ENCODE results near the gene NTHL1. TPM values are rescaled to one million over a fixed set of nuclear protein-coding genes. Genes with fewer than 3 reads are reported as not detected.

NTHL1 gene
- total and polyA plus RNA-seq, 2 of the 4 experiments (the other 2 are of a cell fraction) = 22.8 to 28.0 TPM

DNA sequence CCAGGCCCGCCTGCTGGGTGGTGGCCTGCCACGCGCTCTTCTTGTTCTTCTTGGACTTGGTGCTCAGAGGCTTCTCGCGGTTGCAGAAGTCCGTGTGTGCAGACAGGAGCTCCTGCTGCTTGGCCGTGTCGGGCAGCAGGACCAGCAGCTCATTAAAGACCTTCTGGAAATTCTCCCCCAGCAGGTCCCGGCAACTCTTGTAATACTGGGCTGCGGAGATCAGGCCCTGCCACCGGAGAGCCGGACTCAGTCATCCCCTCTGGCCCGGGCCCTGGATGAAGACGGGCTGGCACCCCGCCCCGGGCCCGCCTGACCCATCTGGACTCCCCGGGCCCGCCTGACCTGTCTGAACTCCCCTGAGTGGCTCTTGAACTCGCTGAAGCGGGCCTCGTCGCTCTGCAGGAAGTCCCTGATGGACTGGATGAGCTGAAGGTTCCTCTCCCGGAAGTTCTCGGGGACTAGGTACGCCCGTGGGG is 49.2 kb downstream of the NTHL1 start:
- in situ Hi-C loops (cut with MboI; ENCODE audit: low sequenced_read_pairs) (no loop called here), dilution Hi-C loops (cut with HindIII; ENCODE audit: low sequenced_read_pairs, unreplicated experiment) (no loop called here), intact Hi-C loops (cut with micrococcal nuclease) (no loop called here)
- Histone ChIP-seq H2BK5ac (ENCODE audit: low read depth, low read length, poor library complexity, severe bottlenecking) (peak overlapping the region; percentile 96), H2BK15ac (ENCODE audit: low read depth, low read length) (no peak overlapping the region), H2AK5ac (ENCODE audit: low read depth, low read length) (peak overlapping the region; percentile 85; the same call in 1 of the 2 replicates), H2BK120ac (ENCODE audit: low read depth, low read length) (peak overlapping the region; percentile 76), H3K14ac (replicated peaks; ENCODE audit: low read depth, low read length) (no peak overlapping the region; the same call in 1 of the 2 replicates), H2BK20ac (ENCODE audit: low read depth, low read length) (no peak overlapping the region), H4K5ac (ENCODE audit: low read depth, low read length) (no peak overlapping the region; the same call in 1 of the 2 replicates), H3K18ac (ENCODE audit: low read depth, low read length) (no peak overlapping the region), H3K27me3 (ENCODE audit: control insufficient read depth, insufficient read depth, low read length) (no peaks in the 10 kb centered on the region), H3K36me3 (ENCODE audit: control insufficient read depth, insufficient read depth, low read length) (peaks cover 52% of the 10 kb centered on the region), H3K27ac (ENCODE audit: insufficient read depth, low read length) (peak overlapping the region; percentile 88; the same call in 1 of the 2 replicates), H3K4me2 (ENCODE audit: low read depth, low read length) (no peak overlapping the region), H4K20me1 (ENCODE audit: insufficient read depth, low read length) (peaks cover 33% of the 10 kb centered on the region), H3K79me1 (ENCODE audit: low read depth in 1 of 2, low read length in 2 of 2) (peaks cover 5 to 55% of the 10 kb centered on the region in 2 experiments), H4K91ac (ENCODE audit: insufficient read depth, low read depth, low read length) (no peak overlapping the region), H2AK9ac (replicated peaks; ENCODE audit: low read depth, low read length, poor library complexity) (no peak overlapping the region), H3K56ac (ENCODE audit: extremely low read depth, insufficient read depth, low read length) (no peak overlapping the region), H3K4me1 (ENCODE audit: control insufficient read depth, insufficient read depth, low read length) (peaks cover 20% of the 10 kb centered on the region), H3K4me3 (ENCODE audit: insufficient read depth, low read depth, low read length) (no peak overlapping the region), H3K23ac (ENCODE audit: low read depth, low read length) (no peak overlapping the region), H3K9ac (ENCODE audit: low read depth, low read length) (no peak overlapping the region), H3K9me1 (ENCODE audit: insufficient read depth, low read length) (peaks cover 26% of the 10 kb centered on the region), H3K9me3 (ENCODE audit: control insufficient read depth, insufficient read depth, low read length) (no peaks in the 10 kb centered on the region), H3K4ac (ENCODE audit: low read depth, low read length) (peak overlapping the region; percentile 85), H2AFZ (replicated peaks; ENCODE audit: low read length, poor library complexity) (no peak overlapping the region), H4K8ac (ENCODE audit: low read depth in 2 of 2, low read length in 2 of 2) (no peak overlapping the region)
- WGBS, 2 experiments (ENCODE audit: extremely low coverage in 2 of 2, insufficient read length in 1 of 2) = 96% methylated on average over 22 of the region's 27 CpGs; no CpG with 5 or more reads in 1 of the 2 experiments
- no TSS peak for BruUV-seq (replicated peaks)
- DNase-seq = no peak
- POLR2A ChIA-PET (ENCODE audit: unreplicated experiment) = no interaction called here
- CTCF ChIA-PET = no interaction called here
- no peak for ATAC-seq (ENCODE audit: low read depth)
- TF ChIP-seq POLR2A (IDR thresholded peaks at IDR 0.05; ENCODE audit: low read depth, low read length) (no peak), RAD21 (IDR thresholded peaks at IDR 0.05; ENCODE audit: low read length) (no peak), MAZ (IDR thresholded peaks at IDR 0.05; ENCODE audit: borderline replicate concordance, low read depth, low read length) (no peak), RFX5 (IDR thresholded peaks at IDR 0.05; ENCODE audit: low read depth, low read length) (no peak), SMC3 (IDR thresholded peaks at IDR 0.05; ENCODE audit: low read depth, low read length) (no peak), BHLHE40 (IDR thresholded peaks at IDR 0.05; ENCODE audit: low read depth, low read length) (no peak), NFE2L2 (IDR thresholded peaks at IDR 0.05; ENCODE audit: low read depth, low read length) (no peak), FOS (IDR thresholded peaks at IDR 0.05; ENCODE audit: low read depth, low read length) (no peak), CHD1 (IDR thresholded peaks at IDR 0.05; ENCODE audit: low read depth, low read length) (no peak), MAFK (IDR thresholded peaks at IDR 0.05; ENCODE audit: low read depth, low read length) (no peak)
- TF ChIP-seq, protein P1, sequence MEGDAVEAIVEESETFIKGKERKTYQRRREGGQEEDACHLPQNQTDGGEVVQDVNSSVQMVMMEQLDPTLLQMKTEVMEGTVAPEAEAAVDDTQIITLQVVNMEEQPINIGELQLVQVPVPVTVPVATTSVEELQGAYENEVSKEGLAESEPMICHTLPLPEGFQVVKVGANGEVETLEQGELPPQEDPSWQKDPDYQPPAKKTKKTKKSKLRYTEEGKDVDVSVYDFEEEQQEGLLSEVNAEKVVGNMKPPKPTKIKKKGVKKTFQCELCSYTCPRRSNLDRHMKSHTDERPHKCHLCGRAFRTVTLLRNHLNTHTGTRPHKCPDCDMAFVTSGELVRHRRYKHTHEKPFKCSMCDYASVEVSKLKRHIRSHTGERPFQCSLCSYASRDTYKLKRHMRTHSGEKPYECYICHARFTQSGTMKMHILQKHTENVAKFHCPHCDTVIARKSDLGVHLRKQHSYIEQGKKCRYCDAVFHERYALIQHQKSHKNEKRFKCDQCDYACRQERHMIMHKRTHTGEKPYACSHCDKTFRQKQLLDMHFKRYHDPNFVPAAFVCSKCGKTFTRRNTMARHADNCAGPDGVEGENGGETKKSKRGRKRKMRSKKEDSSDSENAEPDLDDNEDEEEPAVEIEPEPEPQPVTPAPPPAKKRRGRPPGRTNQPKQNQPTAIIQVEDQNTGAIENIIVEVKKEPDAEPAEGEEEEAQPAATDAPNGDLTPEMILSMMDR (conservative IDR thresholded peaks at IDR 0.05; ENCODE audit: low read depth, low read length) = no peak
